ENCODE data around the gene DPH2. TPM values are rescaled to one million over a fixed set of nuclear protein-coding genes. Genes with fewer than 3 reads are reported as not detected.

The DPH2 gene
- polyA plus RNA-seq, 1 donor: 23.9 TPM

Other genes with a start within 250 kb of the DPH2 start
- 1.2 TPM for gene ARTN, start 36.2 kb upstream of the DPH2 start, polyA plus RNA-seq (ENCODE audit: insufficient read length)
- 42.5 TPM for gene IPO13, start 23.1 kb upstream of the DPH2 start, polyA plus RNA-seq (ENCODE audit: insufficient read length)
- 118 TPM for gene ATP6V0B, start 5.0 kb downstream of the DPH2 start, polyA plus RNA-seq (ENCODE audit: insufficient read length)
- 33.7 TPM for gene B4GALT2, start 9.2 kb downstream of the DPH2 start, polyA plus RNA-seq (ENCODE audit: insufficient read length)
- 19.5 TPM for gene CCDC24, start 21.6 kb downstream of the DPH2 start, polyA plus RNA-seq (ENCODE audit: insufficient read length)
- gene SLC6A9, start 61.5 kb downstream of the DPH2 start, polyA plus RNA-seq (ENCODE audit: insufficient read length): 6.8 TPM
- gene KLF17, start 148.8 kb downstream of the DPH2 start, polyA plus RNA-seq (ENCODE audit: insufficient read length): 0.05 TPM
- gene KLF18, start 171.6 kb downstream of the DPH2 start, polyA plus RNA-seq (ENCODE audit: insufficient read length): not detected
- gene DMAP1, start 243.5 kb downstream of the DPH2 start, polyA plus RNA-seq (ENCODE audit: insufficient read length): 77.4 TPM

Data from left kidney (tissue), 1 donor.